OCI-LY7 (cell line): ENCODE data around the gene SLMAP. TPM values are rescaled to one million over a fixed set of nuclear protein-coding genes. Genes with fewer than 3 reads are reported as not detected.

Experiments used
- BruUV-seq: library from RNA; stranded (reverse); fragments of 400-500 nt; replicated peaks from 2 replicates; lab custom pipeline; 2021; lab: Mats Ljungman, UMichigan
- CTCF ChIA-PET: fragments of 300-600 bp; sonication (Branson Sonifier 250); formaldehyde crosslinking; loops from one replicate; lab custom pipeline; 2022; ENCODE audit warnings: antibody characterized with exemption; ENCODE audit not compliant: unreplicated experiment; lab: Charles Lee
- POLR2A ChIA-PET: fragments of 300-600 bp; sonication (Branson Sonifier 250); formaldehyde crosslinking; loops from one replicate; lab custom pipeline; 2022; ENCODE audit warnings: antibody characterized with exemption; lab: Charles Lee
- DNase-seq: peaks from one replicate; pipeline ENCODE4 v3.0.0-alpha.2; 2015; ENCODE audit warnings: low spot score
- H2AFZ ChIP-seq: fragments of 200-600 bp; sonication (generic), shearing (Covaris generic); 2 replicates; pipeline ENCODE4 v1.6.1; 2014; ENCODE audit warnings: mild to moderate bottlenecking, antibody characterized with exemption, low read length, moderate library complexity
- H3K27ac ChIP-seq: fragments of 200-600 bp; sonication (generic); 2 replicates; pipeline ENCODE4 v1.5.1; 2014; ENCODE audit warnings: mixed run types, low read depth, mild to moderate bottlenecking, moderate library complexity, low read length, inconsistent platforms; ENCODE audit not compliant: poor library complexity, severe bottlenecking
- H3K36me3 ChIP-seq: fragments of 200-600 bp; sonication (generic); 2 replicates; pipeline ENCODE4 v1.6.1; 2014; ENCODE audit warnings: mild to moderate bottlenecking, antibody characterized with exemption, low read length, moderate library complexity, mixed read lengths; ENCODE audit not compliant: insufficient read depth
- H3K4me1 ChIP-seq: fragments of 200-600 bp; sonication (generic); 2 replicates; pipeline ENCODE4 v1.5.1; 2014; ENCODE audit warnings: mild to moderate bottlenecking, low read length; ENCODE audit not compliant: insufficient read depth, poor library complexity, severe bottlenecking
- H3K4me2 ChIP-seq: fragments of 200-600 bp; sonication (generic); 2 replicates; pipeline ENCODE4 v1.6.1; 2014; ENCODE audit warnings: mild to moderate bottlenecking, low read length
- H3K4me3 ChIP-seq: fragments of 200-600 bp; sonication (generic); 2 replicates; pipeline ENCODE4 v1.5.1; 2014; ENCODE audit warnings: mild to moderate bottlenecking, low read depth, low read length; ENCODE audit not compliant: poor library complexity, severe bottlenecking
- H3K79me2 ChIP-seq: fragments of 200-600 bp; sonication (generic); 2 replicates; pipeline ENCODE4 v1.6.1; 2016; ENCODE audit warnings: low read depth, mild to moderate bottlenecking, low read length, moderate library complexity, mixed read lengths; ENCODE audit not compliant: insufficient read depth
- H3K9me2 ChIP-seq: fragments of 200-600 bp; sonication (generic); 2 replicates; pipeline ENCODE4 v1.6.1; 2016; ENCODE audit warnings: mild to moderate bottlenecking, low read length, mixed read lengths; ENCODE audit not compliant: insufficient read depth
- H3K9me3 ChIP-seq: fragments of 200-600 bp; sonication (generic); 2 replicates; pipeline ENCODE4 v1.6.1; 2014; ENCODE audit warnings: mild to moderate bottlenecking, mixed run types, low read length, mixed read lengths
- H4K20me1 ChIP-seq: fragments of 200-600 bp; sonication (generic); 2 replicates; pipeline ENCODE4 v1.6.1; 2014; ENCODE audit warnings: mild to moderate bottlenecking, antibody characterized with exemption, low read length, moderate library complexity, mixed read lengths; ENCODE audit not compliant: insufficient read depth
- EZH2phosphoT487 ChIP-seq: fragments of 200-600 bp; sonication (generic); IDR thresholded peaks from 2 replicates; pipeline ENCODE4 v1.6.1; 2018; ENCODE audit warnings: low read depth, borderline replicate concordance, mild to moderate bottlenecking, mixed run types, antibody characterized with exemption, low read length, moderate library complexity, mixed read lengths
- intact Hi-C: fragments of 100-400 bp; cut with micrococcal nuclease; formaldehyde crosslinking; loops from one replicate; pipeline ENCODE4 v1.10.0; 2022; ENCODE audit not compliant: unreplicated experiment
- total RNA-seq, 2 experiments: library from RNA; depleted of rRNA in 1 of 2; stranded (reverse); fragments of >200 nt in 1 of 2; shearing (Covaris generic) in 1 of 2; gene quantifications; 2 replicates each; pipeline ENCODE4 v1.2.3, GENCODE V29; 2014 to 2022
- TF ChIP-seq, protein P1 (sequence below): fragments of 200-600 bp; sonication (generic); conservative IDR thresholded peaks from 2 replicates; pipeline ENCODE4 v1.5.1; 2014; ENCODE audit warnings: mild to moderate bottlenecking, antibody characterized with exemption, low read length, moderate library complexity, mixed read lengths

Gene SLMAP
- total RNA-seq, 2 experiments from 2014 or later = 41.6 to 68.4 TPM

DNA sequence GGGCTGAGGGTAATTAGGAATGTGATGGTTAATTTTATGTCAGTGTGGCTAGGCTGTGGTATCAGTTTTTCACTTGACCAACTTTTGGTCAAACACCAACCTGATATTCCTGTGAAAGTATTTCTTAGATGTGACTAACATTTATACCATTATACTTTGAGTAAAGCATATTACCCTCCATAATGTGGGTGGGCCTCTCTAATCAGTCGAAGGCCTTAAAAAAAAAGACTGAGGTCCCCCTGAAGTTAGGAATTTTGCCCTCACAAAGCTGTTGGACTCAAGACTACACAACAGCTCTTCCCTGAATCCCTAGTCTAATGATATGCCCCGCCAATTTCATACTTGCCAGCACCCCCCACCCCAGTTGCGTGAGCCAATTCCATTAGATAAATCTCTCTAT lies 12.5 kb downstream of the SLMAP start:
- Histone ChIP-seq H3K4me3 (no peak overlapping the region), H3K9me2 (no peaks in the 10 kb centered on the region), H3K27ac (no peak overlapping the region), H3K4me2 (no peak overlapping the region), H3K36me3 (peaks cover 77% of the 10 kb centered on the region), H3K9me3 (no peaks in the 10 kb centered on the region), H3K4me1 (no peaks in the 10 kb centered on the region), H4K20me1 (0 out of 2 replicates have a peak, but pooled peaks cover 12% of the 10 kb centered on the region), H2AFZ (no peak overlapping the region), H3K79me2 (peaks cover 95% of the 10 kb centered on the region)
- intact Hi-C loops = no loop called here
- no peak for DNase-seq
- CTCF ChIA-PET = no interaction called here
- TF ChIP-seq EZH2phosphoT487 = no peak
- TF ChIP-seq, protein P1, sequence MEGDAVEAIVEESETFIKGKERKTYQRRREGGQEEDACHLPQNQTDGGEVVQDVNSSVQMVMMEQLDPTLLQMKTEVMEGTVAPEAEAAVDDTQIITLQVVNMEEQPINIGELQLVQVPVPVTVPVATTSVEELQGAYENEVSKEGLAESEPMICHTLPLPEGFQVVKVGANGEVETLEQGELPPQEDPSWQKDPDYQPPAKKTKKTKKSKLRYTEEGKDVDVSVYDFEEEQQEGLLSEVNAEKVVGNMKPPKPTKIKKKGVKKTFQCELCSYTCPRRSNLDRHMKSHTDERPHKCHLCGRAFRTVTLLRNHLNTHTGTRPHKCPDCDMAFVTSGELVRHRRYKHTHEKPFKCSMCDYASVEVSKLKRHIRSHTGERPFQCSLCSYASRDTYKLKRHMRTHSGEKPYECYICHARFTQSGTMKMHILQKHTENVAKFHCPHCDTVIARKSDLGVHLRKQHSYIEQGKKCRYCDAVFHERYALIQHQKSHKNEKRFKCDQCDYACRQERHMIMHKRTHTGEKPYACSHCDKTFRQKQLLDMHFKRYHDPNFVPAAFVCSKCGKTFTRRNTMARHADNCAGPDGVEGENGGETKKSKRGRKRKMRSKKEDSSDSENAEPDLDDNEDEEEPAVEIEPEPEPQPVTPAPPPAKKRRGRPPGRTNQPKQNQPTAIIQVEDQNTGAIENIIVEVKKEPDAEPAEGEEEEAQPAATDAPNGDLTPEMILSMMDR = no peak
- no TSS peak for BruUV-seq
- POLR2A ChIA-PET = interaction anchor here (1.4 kb wide), 1 partner anchor 13 kb away, joined by 4 read pairs; the partner anchor contains the start of gene SLMAP

DNA sequence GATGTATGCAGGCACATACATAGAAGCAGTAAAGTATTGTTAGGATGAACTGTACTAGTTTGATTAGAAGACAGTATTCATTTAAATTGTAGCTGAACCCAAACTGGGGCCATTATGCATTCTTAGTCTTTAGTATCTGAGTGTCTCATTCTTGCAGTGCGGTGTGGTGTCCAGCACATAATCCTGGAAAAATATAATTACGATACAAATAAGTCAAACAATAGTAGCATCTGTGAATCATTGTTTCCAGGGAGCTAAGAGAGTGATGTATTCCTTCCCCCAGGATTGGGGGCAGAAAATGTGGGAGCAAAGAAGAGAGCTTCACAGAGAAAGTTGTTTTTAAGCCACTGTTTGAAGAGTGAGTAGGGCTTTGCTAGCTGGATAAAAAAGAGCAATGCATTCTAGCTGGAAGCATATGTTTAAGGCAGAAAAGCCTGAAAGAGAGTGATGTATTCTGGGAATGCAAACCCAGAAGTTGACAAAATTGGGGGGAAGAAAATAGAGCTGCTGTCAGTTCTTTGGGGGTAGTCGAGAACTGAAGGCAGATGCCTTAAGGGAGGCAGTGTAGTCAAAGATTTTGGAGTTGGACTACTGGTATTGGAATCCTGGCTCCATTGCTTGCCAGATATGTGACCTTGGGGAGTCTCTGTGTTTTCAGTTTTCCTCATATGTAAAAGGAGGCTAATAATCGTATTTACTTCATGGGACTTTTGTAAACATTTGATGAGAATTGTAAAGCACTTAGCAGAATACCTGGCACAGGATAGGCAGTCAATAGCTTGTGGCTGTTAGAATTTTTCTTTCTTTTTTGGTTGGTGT lies 14.1 kb downstream of the SLMAP start:
- no TSS peak for BruUV-seq
- Histone ChIP-seq H3K4me2 (no peak overlapping the region), H3K79me2 (peaks cover 87% of the 10 kb centered on the region), H4K20me1 (0 out of 2 replicates have a peak, but pooled peaks cover 7% of the 10 kb centered on the region), H3K36me3 (peaks cover 60% of the 10 kb centered on the region), H3K27ac (no peak overlapping the region), H3K4me3 (no peak overlapping the region), H3K9me2 (no peaks in the 10 kb centered on the region), H2AFZ (no peak overlapping the region), H3K9me3 (no peaks in the 10 kb centered on the region), H3K4me1 (no peaks in the 10 kb centered on the region)
- TF ChIP-seq EZH2phosphoT487 = no peak
- TF ChIP-seq, protein P1 = no peak
- ChIA-PET POLR2A (interaction anchor here (0.8 to 1.4 kb wide), 4 partner anchors 12 to 29 kb away, joined by 3 to 4 read pairs (median 4); no protein-coding TSS in a partner anchor), CTCF (no interaction called here)
- intact Hi-C loops = no loop called here
- DNase-seq = no peak

DNA sequence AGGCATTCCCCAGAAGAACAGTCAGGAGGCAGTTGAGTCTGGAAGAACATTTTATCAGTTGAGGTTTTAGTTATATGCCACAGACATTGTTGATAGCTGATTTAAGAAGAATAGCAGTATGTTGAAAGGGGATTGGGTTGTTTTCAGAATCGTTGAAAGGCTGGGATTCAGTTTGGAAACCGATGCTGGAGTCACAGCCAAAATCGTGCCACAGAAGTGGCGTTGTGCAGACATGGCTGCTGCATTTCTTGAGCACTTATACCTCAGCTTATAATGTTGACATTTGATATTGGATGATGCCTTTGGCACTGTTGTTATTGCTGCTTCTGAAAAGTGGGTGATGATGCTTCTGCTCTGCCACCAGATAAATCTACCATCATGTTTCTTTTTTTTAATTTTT lies 16.1 kb downstream of the SLMAP start:
- Histone ChIP-seq H3K27ac (no peak overlapping the region), H3K4me3 (no peak overlapping the region), H3K4me2 (no peak overlapping the region), H3K4me1 (no peaks in the 10 kb centered on the region), H3K9me2 (no peaks in the 10 kb centered on the region), H3K9me3 (no peaks in the 10 kb centered on the region), H3K79me2 (peaks cover 80% of the 10 kb centered on the region), H2AFZ (no peak overlapping the region), H4K20me1 (0 out of 2 replicates have a peak, but pooled peaks cover 7% of the 10 kb centered on the region), H3K36me3 (peaks cover 45% of the 10 kb centered on the region)
- CTCF ChIA-PET = no interaction called here
- POLR2A ChIA-PET = interaction anchor here (0.5 to 1.4 kb wide), 4 partner anchors 14 to 349 kb away, joined by 3 to 8 read pairs (median 4); no protein-coding TSS in a partner anchor
- no peak for TF ChIP-seq EZH2phosphoT487
- TF ChIP-seq, protein P1 = no peak
- no peak for DNase-seq
- BruUV-seq = no TSS peak
- intact Hi-C loops = no loop called here
